Measurements from ENCODE around the gene SHC2.

The SHC2 gene

DNA sequence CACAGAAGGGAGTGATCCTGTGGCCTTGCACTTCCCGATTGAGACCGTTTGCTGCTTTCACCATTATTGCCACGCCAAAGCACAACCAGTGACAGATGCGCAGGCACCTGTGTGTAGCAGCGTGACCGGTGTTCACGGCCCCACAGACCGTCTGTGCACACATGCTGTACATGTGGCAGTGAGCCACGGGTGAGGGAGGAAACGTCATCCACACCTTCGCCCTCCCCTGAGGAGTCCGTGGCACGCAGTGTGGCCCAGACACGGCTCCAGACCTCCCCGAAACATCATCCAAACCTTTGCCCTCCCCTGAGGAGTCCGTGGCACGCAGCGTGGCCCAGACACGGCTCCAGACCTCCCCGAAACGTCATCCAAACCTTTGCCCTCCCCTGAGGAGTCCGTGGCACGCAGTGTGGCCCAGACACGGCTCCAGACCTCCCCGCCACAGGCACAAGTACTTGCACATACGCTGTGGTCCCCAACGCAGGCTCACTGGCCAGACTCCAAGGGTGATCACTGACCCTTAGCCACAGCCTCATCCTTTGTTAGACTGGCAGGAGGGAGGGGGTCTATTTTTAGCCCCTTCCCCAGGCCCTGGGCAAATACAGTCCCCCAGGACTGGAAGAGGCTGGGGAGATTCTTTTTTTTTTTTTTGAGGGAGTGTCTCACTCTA lies 7.9 kb upstream of the SHC2 start:
- Histone ChIP-seq H3K36me3 (ENCODE audit: control insufficient read depth in 2 of 2, insufficient read depth in 1 of 2, low read length in 2 of 2) (no peaks in the 10 kb centered on the region), H3K27ac (ENCODE audit: extremely low read depth, low read depth, low read length) (no peak overlapping the region), H3K4me3 (ENCODE audit: low read depth, low read length) (no peak overlapping the region), H3K4me1 (ENCODE audit: control insufficient read depth, insufficient read depth, low read length) (no peaks in the 10 kb centered on the region), H3K9me3 (ENCODE audit: control insufficient read depth, insufficient read depth, low read depth, low read length) (no peaks in the 10 kb centered on the region)
- CTCF ChIA-PET = interaction anchor here (0.7 kb wide), 2 partner anchors 42 to 55 kb away, joined by 3 read pairs; no protein-coding TSS in a partner anchor
- POLR2A ChIA-PET = no interaction called here
- TF ChIP-seq ZNF707 (tag by site-specific recombination; IDR thresholded peaks at IDR 0.05) (no peak), ZNF558 (tag by site-specific recombination; IDR thresholded peaks at IDR 0.05) (no peak), ZNF660 (tag by site-specific recombination; IDR thresholded peaks at IDR 0.05) (no peak), ZNF350 (tag by site-specific recombination; IDR thresholded peaks at IDR 0.05) (no peak), ZNF549 (tag by site-specific recombination; IDR thresholded peaks at IDR 0.05) (no peak), KLF1 (tag by site-specific recombination; IDR thresholded peaks at IDR 0.05) (no peak), ZBTB17 (tag by site-specific recombination; IDR thresholded peaks at IDR 0.05) (no peak), SALL2 (tag by site-specific recombination; IDR thresholded peaks at IDR 0.05; ENCODE audit: borderline replicate concordance) (no peak), MZF1 (tag by site-specific recombination; IDR thresholded peaks at IDR 0.05; ENCODE audit: borderline replicate concordance) (no peak), ZNF341 (tag by site-specific recombination; IDR thresholded peaks at IDR 0.05; ENCODE audit: low read depth) (no peak)
- TF ChIP-seq, protein P1, sequence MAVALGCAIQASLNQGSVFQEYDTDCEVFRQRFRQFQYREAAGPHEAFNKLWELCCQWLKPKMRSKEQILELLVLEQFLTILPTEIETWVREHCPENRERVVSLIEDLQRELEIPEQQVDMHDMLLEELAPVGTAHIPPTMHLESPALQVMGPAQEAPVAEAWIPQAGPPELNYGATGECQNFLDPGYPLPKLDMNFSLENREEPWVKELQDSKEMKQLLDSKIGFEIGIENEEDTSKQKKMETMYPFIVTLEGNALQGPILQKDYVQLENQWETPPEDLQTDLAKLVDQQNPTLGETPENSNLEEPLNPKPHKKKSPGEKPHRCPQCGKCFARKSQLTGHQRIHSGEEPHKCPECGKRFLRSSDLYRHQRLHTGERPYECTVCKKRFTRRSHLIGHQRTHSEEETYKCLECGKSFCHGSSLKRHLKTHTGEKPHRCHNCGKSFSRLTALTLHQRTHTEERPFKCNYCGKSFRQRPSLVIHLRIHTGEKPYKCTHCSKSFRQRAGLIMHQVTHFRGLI (tag by site-specific recombination; IDR thresholded peaks at IDR 0.05) = no peak

DNA sequence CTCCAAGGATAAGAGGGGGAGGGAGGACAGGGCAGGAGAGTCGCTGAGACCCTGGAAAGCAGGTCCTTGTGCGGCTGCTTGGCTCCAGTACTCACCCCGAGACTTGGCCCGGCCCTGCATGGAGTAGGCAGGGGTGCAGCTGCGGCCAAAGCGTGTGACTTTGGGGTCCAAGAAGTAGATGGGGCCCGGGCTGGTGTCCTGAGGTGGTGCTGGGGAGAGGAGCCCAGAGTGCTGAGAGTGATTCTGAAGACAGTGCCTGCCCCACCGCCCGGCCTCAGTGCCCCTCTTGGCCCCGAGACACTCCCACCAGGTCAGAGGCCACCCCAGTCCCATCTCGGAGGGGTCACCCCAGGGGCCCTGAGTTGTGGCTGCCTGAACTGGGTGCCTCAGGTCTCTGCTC lies 6.7 kb upstream of the SHC2 start:
- ChIA-PET POLR2A (no interaction called here), CTCF (interaction anchor here (0.7 kb wide), 1 partner anchor 43 kb away, joined by 3 read pairs; no protein-coding TSS in a partner anchor)
- Histone ChIP-seq H3K27ac (ENCODE audit: extremely low read depth, low read depth, low read length) (no peak overlapping the region), H3K4me3 (ENCODE audit: low read depth, low read length) (no peak overlapping the region), H3K4me1 (ENCODE audit: control insufficient read depth, insufficient read depth, low read length) (no peaks in the 10 kb centered on the region), H3K36me3 (ENCODE audit: control insufficient read depth in 2 of 2, insufficient read depth in 1 of 2, low read length in 2 of 2) (no peaks in the 10 kb centered on the region), H3K9me3 (ENCODE audit: control insufficient read depth, insufficient read depth, low read depth, low read length) (no peaks in the 10 kb centered on the region)
- TF ChIP-seq KLF9 (tag by site-specific recombination; IDR thresholded peaks at IDR 0.05; ENCODE audit: low read depth) = no peak
- TF ChIP-seq ZNF830 (tag by site-specific recombination; IDR thresholded peaks at IDR 0.05; ENCODE audit: low read depth) = no peak
- TF ChIP-seq ZNF394 (tag by site-specific recombination; IDR thresholded peaks at IDR 0.05; ENCODE audit: borderline replicate concordance) = no peak
- TF ChIP-seq, protein P2, sequence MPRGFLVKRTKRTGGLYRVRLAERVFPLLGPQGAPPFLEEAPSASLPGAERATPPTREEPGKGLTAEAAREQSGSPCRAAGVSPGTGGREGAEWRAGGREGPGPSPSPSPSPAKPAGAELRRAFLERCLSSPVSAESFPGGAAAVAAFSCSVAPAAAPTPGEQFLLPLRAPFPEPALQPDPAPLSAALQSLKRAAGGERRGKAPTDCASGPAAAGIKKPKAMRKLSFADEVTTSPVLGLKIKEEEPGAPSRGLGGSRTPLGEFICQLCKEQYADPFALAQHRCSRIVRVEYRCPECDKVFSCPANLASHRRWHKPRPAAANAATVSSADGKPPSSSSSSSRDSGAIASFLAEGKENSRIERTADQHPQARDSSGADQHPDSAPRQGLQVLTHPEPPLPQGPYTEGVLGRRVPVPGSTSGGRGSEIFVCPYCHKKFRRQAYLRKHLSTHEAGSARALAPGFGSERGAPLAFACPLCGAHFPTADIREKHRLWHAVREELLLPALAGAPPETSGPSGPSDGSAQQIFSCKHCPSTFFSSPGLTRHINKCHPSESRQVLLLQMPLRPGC (tag by site-specific recombination; IDR thresholded peaks at IDR 0.05) = no peak
- no peak for TF ChIP-seq ZNF174 (tag by site-specific recombination; IDR thresholded peaks at IDR 0.05)
- TF ChIP-seq, protein P1 (tag by site-specific recombination; IDR thresholded peaks at IDR 0.05) = no peak
- no peak for TF ChIP-seq ZNF549 (tag by site-specific recombination; IDR thresholded peaks at IDR 0.05)
- TF ChIP-seq, protein P3, sequence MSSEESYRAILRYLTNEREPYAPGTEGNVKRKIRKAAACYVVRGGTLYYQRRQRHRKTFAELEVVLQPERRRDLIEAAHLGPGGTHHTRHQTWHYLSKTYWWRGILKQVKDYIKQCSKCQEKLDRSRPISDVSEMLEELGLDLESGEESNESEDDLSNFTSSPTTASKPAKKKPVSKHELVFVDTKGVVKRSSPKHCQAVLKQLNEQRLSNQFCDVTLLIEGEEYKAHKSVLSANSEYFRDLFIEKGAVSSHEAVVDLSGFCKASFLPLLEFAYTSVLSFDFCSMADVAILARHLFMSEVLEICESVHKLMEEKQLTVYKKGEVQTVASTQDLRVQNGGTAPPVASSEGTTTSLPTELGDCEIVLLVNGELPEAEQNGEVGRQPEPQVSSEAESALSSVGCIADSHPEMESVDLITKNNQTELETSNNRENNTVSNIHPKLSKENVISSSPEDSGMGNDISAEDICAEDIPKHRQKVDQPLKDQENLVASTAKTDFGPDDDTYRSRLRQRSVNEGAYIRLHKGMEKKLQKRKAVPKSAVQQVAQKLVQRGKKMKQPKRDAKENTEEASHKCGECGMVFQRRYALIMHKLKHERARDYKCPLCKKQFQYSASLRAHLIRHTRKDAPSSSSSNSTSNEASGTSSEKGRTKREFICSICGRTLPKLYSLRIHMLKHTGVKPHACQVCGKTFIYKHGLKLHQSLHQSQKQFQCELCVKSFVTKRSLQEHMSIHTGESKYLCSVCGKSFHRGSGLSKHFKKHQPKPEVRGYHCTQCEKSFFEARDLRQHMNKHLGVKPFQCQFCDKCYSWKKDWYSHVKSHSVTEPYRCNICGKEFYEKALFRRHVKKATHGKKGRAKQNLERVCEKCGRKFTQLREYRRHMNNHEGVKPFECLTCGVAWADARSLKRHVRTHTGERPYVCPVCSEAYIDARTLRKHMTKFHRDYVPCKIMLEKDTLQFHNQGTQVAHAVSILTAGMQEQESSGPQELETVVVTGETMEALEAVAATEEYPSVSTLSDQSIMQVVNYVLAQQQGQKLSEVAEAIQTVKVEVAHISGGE (tag by site-specific recombination; conservative IDR thresholded peaks at IDR 0.05; ENCODE audit: low read depth) = no peak

All from HEK293 (cell line).